ENCODE results near the gene PELI2.
A peak's percentile ranks its signal among the peaks of the same experiment; 100 is the strongest.

PELI2 gene

DNA sequence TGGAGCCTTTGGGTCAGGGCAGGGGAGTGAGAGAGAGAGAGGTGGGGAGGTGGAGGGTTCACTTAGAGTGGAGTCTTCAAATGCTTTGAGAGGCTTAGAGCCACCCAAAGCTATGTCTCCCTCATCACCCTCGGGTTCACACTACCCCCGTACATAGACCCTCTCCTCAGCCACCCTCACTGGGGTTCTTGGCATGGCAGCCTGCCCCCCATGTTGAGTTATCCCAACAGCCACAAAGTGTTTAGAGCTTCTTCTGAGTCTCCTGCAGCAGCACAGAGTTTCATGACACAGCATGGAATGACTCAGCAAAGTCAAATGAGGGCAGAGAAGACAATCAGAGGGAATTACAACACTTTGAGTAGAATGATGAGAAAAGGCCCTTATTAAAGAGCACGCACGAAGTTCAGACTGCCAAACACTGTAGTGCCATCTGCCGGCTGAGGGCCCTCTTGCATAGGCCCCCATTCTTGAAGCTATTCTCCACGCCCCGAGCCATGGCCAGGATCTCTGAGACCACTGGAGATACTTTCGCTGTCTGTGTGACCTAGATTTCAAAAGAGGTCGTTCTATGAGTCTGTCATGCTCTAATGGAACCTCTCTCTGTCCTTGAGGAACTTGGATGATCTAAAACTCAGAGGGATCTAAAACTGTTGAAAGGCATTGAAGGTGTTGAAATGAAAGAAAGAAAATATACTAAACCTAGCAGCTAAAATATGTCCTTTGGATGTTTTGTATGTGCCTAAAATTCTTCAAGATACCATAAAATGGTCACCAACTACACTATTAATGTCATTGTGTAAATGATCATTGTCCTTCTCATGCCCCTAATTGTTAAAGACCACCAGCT lies 221.9 kb downstream of the PELI2 start:
- H3K27ac ChIP-seq: no peak overlapping the region
- TF ChIP-seq, protein P1, sequence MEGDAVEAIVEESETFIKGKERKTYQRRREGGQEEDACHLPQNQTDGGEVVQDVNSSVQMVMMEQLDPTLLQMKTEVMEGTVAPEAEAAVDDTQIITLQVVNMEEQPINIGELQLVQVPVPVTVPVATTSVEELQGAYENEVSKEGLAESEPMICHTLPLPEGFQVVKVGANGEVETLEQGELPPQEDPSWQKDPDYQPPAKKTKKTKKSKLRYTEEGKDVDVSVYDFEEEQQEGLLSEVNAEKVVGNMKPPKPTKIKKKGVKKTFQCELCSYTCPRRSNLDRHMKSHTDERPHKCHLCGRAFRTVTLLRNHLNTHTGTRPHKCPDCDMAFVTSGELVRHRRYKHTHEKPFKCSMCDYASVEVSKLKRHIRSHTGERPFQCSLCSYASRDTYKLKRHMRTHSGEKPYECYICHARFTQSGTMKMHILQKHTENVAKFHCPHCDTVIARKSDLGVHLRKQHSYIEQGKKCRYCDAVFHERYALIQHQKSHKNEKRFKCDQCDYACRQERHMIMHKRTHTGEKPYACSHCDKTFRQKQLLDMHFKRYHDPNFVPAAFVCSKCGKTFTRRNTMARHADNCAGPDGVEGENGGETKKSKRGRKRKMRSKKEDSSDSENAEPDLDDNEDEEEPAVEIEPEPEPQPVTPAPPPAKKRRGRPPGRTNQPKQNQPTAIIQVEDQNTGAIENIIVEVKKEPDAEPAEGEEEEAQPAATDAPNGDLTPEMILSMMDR (IDR thresholded peaks at IDR 0.05): peak; percentile 88
- no peak for TF ChIP-seq ZFX (IDR thresholded peaks at IDR 0.05; ENCODE audit: borderline replicate concordance)

DNA sequence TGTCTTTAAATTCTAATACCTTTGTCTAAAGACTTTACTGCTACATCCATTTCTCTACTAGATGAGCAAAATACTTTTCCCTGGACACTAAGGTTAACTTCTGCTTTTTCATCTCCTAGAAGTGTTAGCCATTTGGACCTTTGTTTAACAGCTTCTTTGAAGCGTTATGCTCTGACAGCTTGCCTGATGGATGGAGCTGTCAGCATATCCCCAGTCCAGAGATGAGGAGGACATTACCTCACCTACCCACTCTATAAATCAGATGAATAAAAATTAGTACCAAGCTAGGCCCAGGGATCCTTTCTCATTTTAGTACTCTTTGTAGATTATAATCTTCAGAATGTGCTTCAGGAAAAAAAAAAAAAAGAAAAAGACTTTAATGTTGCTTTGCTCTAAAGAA lies 222.7 kb downstream of the PELI2 start:
- TF ChIP-seq, protein P1 (IDR thresholded peaks at IDR 0.05): no peak

DNA sequence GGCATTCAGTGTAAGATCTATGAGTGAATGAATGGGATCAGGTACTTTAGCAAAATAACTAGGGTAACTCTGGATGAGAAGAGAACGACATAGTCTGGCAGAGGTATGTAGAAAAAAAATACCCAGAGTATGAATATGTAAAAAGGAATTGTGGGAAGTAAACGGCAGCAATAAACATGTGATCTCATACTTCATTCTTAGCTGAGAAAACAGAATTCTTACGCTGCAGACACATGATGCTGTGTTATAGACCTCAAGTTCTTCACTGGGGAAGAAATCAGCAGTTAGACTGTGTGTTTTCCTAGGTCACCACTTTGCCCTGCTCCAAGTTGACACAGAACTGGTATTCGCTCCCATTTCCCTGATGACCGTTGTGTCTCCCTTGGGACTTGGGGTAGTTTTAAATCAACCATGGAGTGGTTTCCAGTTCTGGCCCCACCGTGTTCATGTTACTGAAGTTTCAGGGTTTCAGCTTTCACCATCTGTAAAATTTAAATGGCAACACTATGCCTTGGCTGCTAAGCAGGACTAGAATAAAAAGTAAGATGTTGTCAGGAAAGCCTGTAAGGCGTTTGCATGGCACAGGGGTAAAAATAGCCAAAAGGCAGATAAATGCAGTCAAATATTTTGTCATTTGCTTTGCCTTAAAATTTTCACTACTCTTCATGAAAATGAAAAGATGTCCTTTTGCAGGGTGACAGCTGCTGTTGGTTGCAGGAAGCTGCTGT lies 223.7 kb downstream of the PELI2 start:
- H3K27ac ChIP-seq: no peak overlapping the region
- TF ChIP-seq, protein P1 (IDR thresholded peaks at IDR 0.05): no peak
- no peak for TF ChIP-seq ZFX (IDR thresholded peaks at IDR 0.05; ENCODE audit: borderline replicate concordance)

More for the DNA sequence above, 222.7 kb downstream of the PELI2 start:
- no peak overlapping the region for H3K27ac ChIP-seq

DNA sequence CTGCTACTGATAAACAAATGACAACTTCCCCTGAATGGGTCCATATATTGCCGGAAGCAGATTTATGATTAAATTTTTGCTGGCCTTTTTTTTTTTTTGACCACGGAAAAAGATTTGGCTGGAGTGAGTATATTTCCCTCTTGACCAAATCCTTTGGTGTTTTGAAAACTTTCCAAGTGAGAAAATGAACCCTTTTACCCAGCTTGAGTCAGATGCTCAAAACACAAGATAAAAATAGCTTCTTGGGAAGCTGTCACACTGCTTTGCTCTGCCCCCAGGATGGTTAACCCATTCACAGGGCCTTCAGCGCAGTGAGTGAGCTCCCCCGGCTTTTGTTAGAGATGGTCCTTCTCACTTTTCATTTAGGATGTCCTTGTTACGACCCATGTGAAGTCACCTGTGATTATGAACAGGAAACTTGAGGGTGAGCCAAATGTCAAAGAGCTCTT lies 224.3 kb downstream of the PELI2 start:
- H3K27ac ChIP-seq: no peak overlapping the region
- no peak for TF ChIP-seq ZFX (IDR thresholded peaks at IDR 0.05; ENCODE audit: borderline replicate concordance)
- TF ChIP-seq, protein P1 (IDR thresholded peaks at IDR 0.05): no peak

DNA sequence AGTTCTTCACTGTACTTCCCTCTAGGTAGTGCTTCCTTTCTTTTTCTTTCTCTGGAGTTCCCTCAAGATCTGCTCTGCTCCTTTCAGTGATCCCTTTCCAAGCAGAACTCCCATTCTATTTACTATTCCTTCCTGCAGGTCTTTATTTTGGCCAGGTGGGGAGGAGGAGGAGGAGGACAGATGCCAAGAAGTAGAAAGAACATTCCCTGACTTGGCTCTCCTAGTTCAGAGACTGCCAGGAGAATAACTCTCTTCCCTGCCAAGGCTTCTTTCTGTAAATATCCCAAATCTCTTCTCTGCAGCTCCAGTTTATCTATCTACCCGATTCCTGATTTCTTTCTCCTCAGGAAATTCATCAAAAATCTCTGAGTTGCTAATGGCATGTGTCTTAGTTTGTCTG lies 231.7 kb downstream of the PELI2 start:
- H3K27ac ChIP-seq: no peak overlapping the region
- no peak for TF ChIP-seq ZFX (IDR thresholded peaks at IDR 0.05; ENCODE audit: borderline replicate concordance)
- TF ChIP-seq, protein P1 (IDR thresholded peaks at IDR 0.05): no peak

Data from 22Rv1 (cell line).